K562 (cell line): ENCODE results near the gene CCDC167. TPM values are rescaled to one million over a fixed set of nuclear protein-coding genes. Genes with fewer than 3 reads are reported as not detected.

Experiments used
- BDP1 ChIP-seq: IDR thresholded peaks from 3 replicates; pipeline ENCODE4 v1.6.1; 2011; ENCODE audit not compliant: insufficient read length, insufficient read depth
- CBFA2T3 ChIP-seq: fragments of 450-650 bp; IDR thresholded peaks from 2 replicates; pipeline ENCODE4 v1.6.1; 2017
- CBX5 ChIP-seq: IDR thresholded peaks from 2 replicates; pipeline ENCODE4 v1.6.1; 2014; ENCODE audit warnings: low read depth, borderline replicate concordance
- CC2D1A ChIP-seq: fragments of 450-650 bp; IDR thresholded peaks from 2 replicates; pipeline ENCODE4 v1.6.1; 2017; ENCODE audit warnings: mild to moderate bottlenecking
- CXXC5 ChIP-seq: fragments of 250-450 bp; sonication (Bioruptor Pico); IDR thresholded peaks from 2 replicates; pipeline ENCODE4 v1.8.0; 2022; ENCODE audit warnings: inconsistent platforms, mild to moderate bottlenecking, moderate library complexity
- DMBX1 ChIP-seq: fragments of 250-450 bp; sonication (Bioruptor Pico); IDR thresholded peaks from 2 replicates; pipeline ENCODE4 v1.8.0; 2022; ENCODE audit warnings: inconsistent platforms, mild to moderate bottlenecking, moderate library complexity, borderline replicate concordance
- FOXJ2 ChIP-seq: fragments of 200-800 bp; sonication (Bioruptor generic); IDR thresholded peaks from 2 replicates; pipeline ENCODE4 v1.6.1; 2016; ENCODE audit warnings: missing genetic modification characterization, missing compliant biosample characterization
- FOXP1 ChIP-seq: sonication (generic); formaldehyde crosslinking; IDR thresholded peaks from 2 replicates; pipeline ENCODE4 v1.8.0; 2022; ENCODE audit warnings: mild to moderate bottlenecking, missing genetic modification reagents
- GABPB2 ChIP-seq: fragments of 250-450 bp; sonication (Bioruptor Pico); conservative IDR thresholded peaks from 2 replicates; pipeline ENCODE4 v1.5.1; 2021; ENCODE audit warnings: mild to moderate bottlenecking
- KLF13 ChIP-seq: fragments of 450-650 bp; IDR thresholded peaks from 2 replicates; pipeline ENCODE4 v1.6.1; 2016; ENCODE audit warnings: missing genetic modification characterization, low read depth, mild to moderate bottlenecking, missing compliant biosample characterization, moderate library complexity, borderline replicate concordance
- MAX ChIP-seq: sonication (generic); formaldehyde crosslinking; IDR thresholded peaks from 2 replicates; pipeline ENCODE4 v1.9.0; 2022; ENCODE audit warnings: mild to moderate bottlenecking, missing genetic modification reagents
- MEIS2 ChIP-seq: fragments of 450-650 bp; IDR thresholded peaks from 2 replicates; pipeline ENCODE4 v1.6.1; 2014; ENCODE audit warnings: mild to moderate bottlenecking; ENCODE audit not compliant: partially characterized antibody
- MIER1 ChIP-seq: fragments of 450-650 bp; IDR thresholded peaks from 2 replicates; pipeline ENCODE4 v1.6.1; 2016; ENCODE audit warnings: antibody characterized with exemption, mild to moderate bottlenecking, low read depth
- NBN ChIP-seq: fragments of 450-650 bp; IDR thresholded peaks from 2 replicates; pipeline ENCODE4 v1.6.1; 2016; ENCODE audit warnings: low read depth, mild to moderate bottlenecking
- RAD21 ChIP-seq, 2 experiments: fragments of 250-450 bp in 1 of 2; fragments of 450-650 bp in 1 of 2; sonication (Bioruptor Pico) in 1 of 2; formaldehyde crosslinking in 1 of 2; IDR thresholded peaks in 1 of 2; conservative IDR thresholded peaks in 1 of 2; 2 replicates each; pipeline versions ENCODE4 v1.4.0 to v1.8.0; 2020 to 2022; ENCODE audit warnings: mild to moderate bottlenecking in 2 of 2, moderate library complexity in 1 of 2
- RFX7 ChIP-seq: fragments of 250-450 bp; sonication (Bioruptor Pico); IDR thresholded peaks from 2 replicates; pipeline ENCODE4 v1.5.1; 2021; ENCODE audit warnings: mild to moderate bottlenecking
- SAFB ChIP-seq: fragments of 200-400 bp; formaldehyde crosslinking; IDR thresholded peaks from 2 replicates; pipeline ENCODE4 v1.6.1; 2017; ENCODE audit warnings: low read depth, low read length, borderline replicate concordance
- SMC3 ChIP-seq: conservative IDR thresholded peaks from 2 replicates; pipeline ENCODE4 v1.6.1; 2011; ENCODE audit warnings: low read depth, low read length, improper control_type of control experiment; ENCODE audit not compliant: insufficient read depth
- TAF1 ChIP-seq: IDR thresholded peaks from 2 replicates; pipeline ENCODE4 v1.6.1; 2011; ENCODE audit warnings: mild to moderate bottlenecking, low read length, moderate library complexity; ENCODE audit not compliant: insufficient read depth, control insufficient read depth, severe bottlenecking; ENCODE audit errors: extremely low read depth
- WHSC1 ChIP-seq: IDR thresholded peaks from one replicate; pipeline ENCODE4 v1.6.1; 2012; ENCODE audit warnings: low read length, control low read depth, inconsistent platforms
- XRCC5 ChIP-seq: fragments of 200-400 bp; formaldehyde crosslinking; IDR thresholded peaks from 2 replicates; pipeline ENCODE4 v1.6.1; 2017; ENCODE audit warnings: low read depth, mild to moderate bottlenecking, low read length
- ZFP36 ChIP-seq: fragments of 150-350 bp; IDR thresholded peaks from 2 replicates; pipeline ENCODE4 v1.6.1; 2018; ENCODE audit warnings: low read length, low read depth; ENCODE audit not compliant: partially characterized antibody
- ZNF197 ChIP-seq: fragments of 200-800 bp; sonication (Bioruptor generic); IDR thresholded peaks from 2 replicates; pipeline ENCODE4 v1.6.1; 2016; ENCODE audit warnings: low read depth, missing genetic modification characterization, missing compliant biosample characterization
- polyA plus RNA-seq, 8 experiments: library from polyadenylated mRNA; depleted of rRNA in 4 of 8; stranded (reverse) in 5 of 8; unstranded in 3 of 8; fragments of >200 nt; fragmentation: Nextera tagmentation in 2 of 8; fragmentation: Illumina TruSeq in 1 of 8; extraction: Ambion mirVana in 2 of 8; extraction: Trizol in 1 of 8; gene quantifications; 2 replicates each; pipeline versions ENCODE4 v1.2.1 to v1.2.3, GENCODE V29; 2011 to 2014; ENCODE audit warnings: inconsistent platforms in 1 of 8, missing spikeins in 1 of 8
- total RNA-seq, 7 experiments: library from RNA; depleted of rRNA in 6 of 7; stranded (reverse); fragments of >200 nt in 6 of 7; fragmentation: Illumina TruSeq in 2 of 7; extraction: Trizol in 2 of 7; gene quantifications; 2 replicates each; pipeline versions ENCODE4 v1.2.1 to v1.2.3, GENCODE V29; 2011 to 2021; ENCODE audit warnings: low replicate concordance in 1 of 7
- TF ChIP-seq, protein P1 (sequence below): sonication (generic); formaldehyde crosslinking; IDR thresholded peaks from 2 replicates; pipeline ENCODE4 v1.8.0; 2022; ENCODE audit warnings: mild to moderate bottlenecking, low read depth, missing genetic modification reagents
- TF ChIP-seq, protein P2 (sequence below): IDR thresholded peaks from 3 replicates; pipeline ENCODE4 v1.6.1; 2011; ENCODE audit warnings: borderline replicate concordance, mild to moderate bottlenecking; ENCODE audit not compliant: insufficient read length, insufficient read depth
- TF ChIP-seq, protein P3 (sequence below), 3 experiments: IDR thresholded peaks in 2 of 3; conservative IDR thresholded peaks in 1 of 3; 2 replicates each; pipeline ENCODE4 v1.5.1; 2011 to 2012; ENCODE audit warnings: low read length in 3 of 3, mild to moderate bottlenecking in 3 of 3, control low read depth in 2 of 3, improper control_type of control experiment in 1 of 3, inconsistent platforms in 1 of 3, low read depth in 1 of 3, mixed read lengths in 1 of 3, moderate library complexity in 1 of 3; ENCODE audit not compliant: insufficient read depth in 2 of 3

Gene CCDC167
- total and polyA plus RNA-seq, 9 of the 15 experiments (the other 6 are each of a cell fraction or from before 2014, with no cell fraction given): 26.0 to 114 (median 45.2) TPM

GRCh38 chr6:37538107-37538506, 38.4 kb upstream of the CCDC167 start (continued):
- TF ChIP-seq SMC3 (peak; percentile 62; the same call in 1 of the 2 replicates), FOXP1 (CRISPR knock-in tag) (no peak), RAD21 (CRISPR knock-in tag; conservative IDR thresholded peaks at IDR 0.05 in 1 of 2, IDR thresholded peaks at IDR 0.05 in 1 of 2) (peak; percentile 60 to 85), KLF13 (tag) (no peak), CC2D1A (0 out of 2 replicates have a peak, but pooled peaks have one; percentile 23), CXXC5 (no peak), ZFP36 (no peak), DMBX1 (CRISPR knock-in tag) (no peak), CBX5 (no peak), MEIS2 (no peak), TAF1 (no peak), RFX7 (CRISPR knock-in tag) (no peak), NBN (no peak), MAX (CRISPR knock-in tag) (no peak), SAFB (no peak), FOXJ2 (tag) (no peak), WHSC1 (no peak), GABPB2 (no peak), ZNF197 (CRISPR knock-in tag) (no peak), MIER1 (no peak), XRCC5 (no peak), BDP1 (no peak), CBFA2T3 (no peak)
- TF ChIP-seq, protein P1, sequence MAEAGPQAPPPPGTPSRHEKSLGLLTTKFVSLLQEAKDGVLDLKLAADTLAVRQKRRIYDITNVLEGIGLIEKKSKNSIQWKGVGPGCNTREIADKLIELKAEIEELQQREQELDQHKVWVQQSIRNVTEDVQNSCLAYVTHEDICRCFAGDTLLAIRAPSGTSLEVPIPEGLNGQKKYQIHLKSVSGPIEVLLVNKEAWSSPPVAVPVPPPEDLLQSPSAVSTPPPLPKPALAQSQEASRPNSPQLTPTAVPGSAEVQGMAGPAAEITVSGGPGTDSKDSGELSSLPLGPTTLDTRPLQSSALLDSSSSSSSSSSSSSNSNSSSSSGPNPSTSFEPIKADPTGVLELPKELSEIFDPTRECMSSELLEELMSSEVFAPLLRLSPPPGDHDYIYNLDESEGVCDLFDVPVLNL (CRISPR knock-in tag): no peak
- TF ChIP-seq, protein P2, sequence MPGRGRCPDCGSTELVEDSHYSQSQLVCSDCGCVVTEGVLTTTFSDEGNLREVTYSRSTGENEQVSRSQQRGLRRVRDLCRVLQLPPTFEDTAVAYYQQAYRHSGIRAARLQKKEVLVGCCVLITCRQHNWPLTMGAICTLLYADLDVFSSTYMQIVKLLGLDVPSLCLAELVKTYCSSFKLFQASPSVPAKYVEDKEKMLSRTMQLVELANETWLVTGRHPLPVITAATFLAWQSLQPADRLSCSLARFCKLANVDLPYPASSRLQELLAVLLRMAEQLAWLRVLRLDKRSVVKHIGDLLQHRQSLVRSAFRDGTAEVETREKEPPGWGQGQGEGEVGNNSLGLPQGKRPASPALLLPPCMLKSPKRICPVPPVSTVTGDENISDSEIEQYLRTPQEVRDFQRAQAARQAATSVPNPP: no peak
- TF ChIP-seq, protein P3, sequence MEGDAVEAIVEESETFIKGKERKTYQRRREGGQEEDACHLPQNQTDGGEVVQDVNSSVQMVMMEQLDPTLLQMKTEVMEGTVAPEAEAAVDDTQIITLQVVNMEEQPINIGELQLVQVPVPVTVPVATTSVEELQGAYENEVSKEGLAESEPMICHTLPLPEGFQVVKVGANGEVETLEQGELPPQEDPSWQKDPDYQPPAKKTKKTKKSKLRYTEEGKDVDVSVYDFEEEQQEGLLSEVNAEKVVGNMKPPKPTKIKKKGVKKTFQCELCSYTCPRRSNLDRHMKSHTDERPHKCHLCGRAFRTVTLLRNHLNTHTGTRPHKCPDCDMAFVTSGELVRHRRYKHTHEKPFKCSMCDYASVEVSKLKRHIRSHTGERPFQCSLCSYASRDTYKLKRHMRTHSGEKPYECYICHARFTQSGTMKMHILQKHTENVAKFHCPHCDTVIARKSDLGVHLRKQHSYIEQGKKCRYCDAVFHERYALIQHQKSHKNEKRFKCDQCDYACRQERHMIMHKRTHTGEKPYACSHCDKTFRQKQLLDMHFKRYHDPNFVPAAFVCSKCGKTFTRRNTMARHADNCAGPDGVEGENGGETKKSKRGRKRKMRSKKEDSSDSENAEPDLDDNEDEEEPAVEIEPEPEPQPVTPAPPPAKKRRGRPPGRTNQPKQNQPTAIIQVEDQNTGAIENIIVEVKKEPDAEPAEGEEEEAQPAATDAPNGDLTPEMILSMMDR (IDR thresholded peaks at IDR 0.05 in 2 of 3, conservative IDR thresholded peaks at IDR 0.05 in 1 of 3; ENCODE audit: insufficient read depth in 2 of 3, low read depth in 1 of 3, low read length in 3 of 3): peak; percentile 78 to 81 (median 80)
